Motor neuron (in vitro differentiated cells): ENCODE measurements around the gene PPP4R1. TPM values are rescaled to one million over a fixed set of nuclear protein-coding genes. Genes with fewer than 3 reads are reported as not detected.

ENCODE experiments used
- ATAC-seq, 8 experiments: fragments of 200-7000 bp; cut with Tn5 transposase; replicated peaks in 6 of 8; 2 replicates each; pipeline ENCODE4 v1.8.0; 2021; ENCODE audit warnings: mild to moderate bottlenecking in 8 of 8, moderate library complexity in 8 of 8
- H3K27ac ChIP-seq, 2 donors: fragments of 250-450 bp; sonication (Bioruptor Pico); 2 replicates each; pipeline ENCODE4 v1.9.0; 2021; ENCODE audit warnings: antibody characterized with exemption in 2 of 2, mild to moderate bottlenecking in 2 of 2, moderate library complexity in 1 of 2
- H3K4me1 ChIP-seq, 2 donors: fragments of 250-450 bp; sonication (Bioruptor Pico); replicated peaks in 1 of 2; 2 replicates each; pipeline ENCODE4 v1.6.1; 2021; ENCODE audit warnings: antibody characterized with exemption in 2 of 2, mild to moderate bottlenecking in 2 of 2, moderate library complexity in 1 of 2
- H3K4me3 ChIP-seq, 5 donors: fragments of 250-450 bp; sonication (Bioruptor Pico); 2 replicates each; pipeline ENCODE4 v1.9.0; 2021; ENCODE audit warnings: antibody characterized with exemption in 5 of 5, mild to moderate bottlenecking in 5 of 5, moderate library complexity in 4 of 5
- WGBS, 10 experiments: fragments of 450-650 bp; shearing (Covaris generic); methylation state at CpG; one replicate each; pipeline ENCODE4 v1.0.0; 2022; 5-methylcytosine and 5-hydroxymethylcytosine counted together
- in situ Hi-C, 9 experiments: fragments of 400-800 bp; cut with MboI; loops; one replicate each; pipeline ENCODE4 v1.15.0; 2021; ENCODE audit warnings: low sequenced_read_pairs in 9 of 9, low pct_unique_long_range_greater_than_20kb in 2 of 9; ENCODE audit not compliant: unreplicated experiment in 9 of 9
- total RNA-seq, 8 experiments: library from RNA; unstranded; fragments of 300-600 nt; gene quantifications; 2 replicates each; pipeline versions ENCODE4 v1.2.3 to v1.2.4, GENCODE V29; 2022

PPP4R1 gene
- total RNA-seq = 100 to 1,000 TPM in 1 of 8 experiments, 10 to 100 TPM in 7; 43.3 to 126 (median 59.7) TPM

GRCh38 chr18:9614401-9615279 lies at the start of gene PPP4R1:
Gene PPP4R1, minus strand, starts transcription at chr18:9614559. Its CDS starts 75 bp downstream, at chr18:9614484.
- 0% methylated on average over 1 to 5 of the region's 127 CpGs; no CpG with 5 or more reads in 6 of the 10 experiments for WGBS, 10 experiments
- Histone ChIP-seq H3K27ac (peak within 1 kb of the TSS; percentile 94 to 98), H3K4me3 (peak within 1 kb of the TSS; percentile 49 to 97 (median 70)), H3K4me1 (peaks cover 12 to 13% of the 10 kb centered on the region in 2 donors)
- in situ Hi-C loops = loop anchor here in 2 of 9 experiments (10.0 to 25.0 kb wide), 2 partner anchors 60 to 148 kb away; no protein-coding TSS in a partner anchor
- peak; percentile 55 to 83 (median 73) for ATAC-seq

GRCh38 chr18:9663377-9663776 lies 49.0 kb upstream of the PPP4R1 start:
- in situ Hi-C loops = no loop called here
- H3K27ac ChIP-seq = no peak overlapping the region
- WGBS, 10 experiments = 50 to 100% (median 89%) methylated on average over 1 to 7 of the region's 8 CpGs; no CpG with 5 or more reads in 1 of the 10 experiments
- H3K4me1 ChIP-seq = no peaks in the 10 kb centered on the region
- no peak for ATAC-seq
- H3K4me3 ChIP-seq = no peak overlapping the region

GRCh38 chr18:9661564-9661963 lies 47.2 kb upstream of the PPP4R1 start:
- Histone ChIP-seq H3K27ac (no peak overlapping the region), H3K4me3 (no peak overlapping the region), H3K4me1 (no peaks in the 10 kb centered on the region)
- in situ Hi-C loops = no loop called here
- WGBS, 10 experiments = 80 to 100% (median 100%) methylated on average over 1 of the region's 1 CpG; no CpG with 5 or more reads in 5 of the 10 experiments
- ATAC-seq = peak in 3 of 8 experiments; percentile 40 to 61 (median 46)

GRCh38 chr18:9659499-9660375 lies 45.4 kb upstream of the PPP4R1 start:
- in situ Hi-C loops = no loop called here
- no peak for ATAC-seq
- H3K4me3 ChIP-seq = no peak overlapping the region
- peaks cover 12 to 14% of the 10 kb centered on the region in 2 donors for H3K4me1 ChIP-seq
- 43 to 96% (median 93%) methylated on average over 1 to 14 of the region's 24 CpGs for WGBS, 10 experiments
- H3K27ac ChIP-seq = no peak overlapping the region

- in situ Hi-C loops = no loop called here
- Histone ChIP-seq H3K27ac (no peak overlapping the region), H3K4me1 (peaks cover 17 to 22% of the 10 kb centered on the region in 2 donors), H3K4me3 (no peak overlapping the region)
- WGBS, 10 experiments = 80 to 100% (median 96%) methylated on average over 1 to 7 of the region's 7 CpGs; no CpG with 5 or more reads in 1 of the 10 experiments
- no peak for ATAC-seq
Observed at GRCh38 chr18:9658087-9658641, 43.8 kb upstream of the PPP4R1 start.

- H3K27ac ChIP-seq = peak overlapping the region in 1 of 2 donors; percentile 72
Observed at GRCh38 chr18:9655232-9655767, 40.9 kb upstream of the PPP4R1 start.

GRCh38 chr18:9653390-9653789 lies 39.0 kb upstream of the PPP4R1 start:
- H3K27ac ChIP-seq = no peak overlapping the region
- 27 to 100% (median 83%) methylated on average over 1 to 5 of the region's 5 CpGs for WGBS, 10 experiments
- no peak overlapping the region for H3K4me3 ChIP-seq
- ATAC-seq = peak in 4 of 8 experiments; percentile 10 to 59 (median 46)
- in situ Hi-C loops = no loop called here
- H3K4me1 ChIP-seq = peaks cover 17 to 25% of the 10 kb centered on the region in 2 donors

More at GRCh38 chr18:9655232-9655767, 40.9 kb upstream of the PPP4R1 start:
- in situ Hi-C loops = no loop called here
- WGBS, 10 experiments = 0 to 100% (median 83%) methylated on average over 1 of the region's 1 CpG; no CpG with 5 or more reads in 2 of the 10 experiments
- Histone ChIP-seq H3K4me1 (peaks cover 17 to 22% of the 10 kb centered on the region in 2 donors), H3K4me3 (no peak overlapping the region)
- peak in 5 of 8 experiments; percentile 71 to 84 (median 76) for ATAC-seq

GRCh38 chr18:9649164-9649540 lies 34.8 kb upstream of the PPP4R1 start:
- no peak overlapping the region for H3K27ac ChIP-seq
- peaks cover 0 to 7% of the 10 kb centered on the region in 2 donors for H3K4me1 ChIP-seq
- no peak overlapping the region for H3K4me3 ChIP-seq
- no peak for ATAC-seq
- in situ Hi-C loops = no loop called here
- WGBS, 10 experiments = 71 to 100% (median 86%) methylated on average over 1 to 3 of the region's 3 CpGs; no CpG with 5 or more reads in 2 of the 10 experiments

GRCh38 chr18:9648431-9649163 lies 34.2 kb upstream of the PPP4R1 start:
- no peak for ATAC-seq
- Histone ChIP-seq H3K4me1 (peaks cover 5 to 8% of the 10 kb centered on the region in 2 donors), H3K27ac (no peak overlapping the region), H3K4me3 (no peak overlapping the region)
- in situ Hi-C loops = no loop called here
- 88 to 100% (median 92%) methylated on average over 2 to 7 of the region's 7 CpGs for WGBS, 10 experiments

- 74 to 100% (median 91%) methylated on average over 2 to 8 of the region's 8 CpGs for WGBS, 10 experiments
- H3K4me1 ChIP-seq = peaks cover 11 to 15% of the 10 kb centered on the region in 2 donors
- in situ Hi-C loops = no loop called here
- H3K27ac ChIP-seq = no peak overlapping the region
- H3K4me3 ChIP-seq = no peak overlapping the region
- no peak for ATAC-seq
Observed at GRCh38 chr18:9647496-9648323, 33.4 kb upstream of the PPP4R1 start.

GRCh38 chr18:9643549-9643948 lies 29.2 kb upstream of the PPP4R1 start:
- Histone ChIP-seq H3K4me3 (no peak overlapping the region), H3K4me1 (peaks cover 11% of the 10 kb centered on the region in 2 donors), H3K27ac (no peak overlapping the region)
- 0 to 13% (median 0%) methylated on average over 1 to 3 of the region's 3 CpGs; no CpG with 5 or more reads in 3 of the 10 experiments for WGBS, 10 experiments
- ATAC-seq = peak; percentile 83 to 99 (median 98)
- in situ Hi-C loops = no loop called here
